ENCODE data around the gene NOX5. TPM values are rescaled to one million over a fixed set of nuclear protein-coding genes. Genes with fewer than 3 reads are reported as not detected.

The NOX5 gene
- total RNA-seq, 2 experiments from 2014 or later, result not detected

GRCh38 chr15:69017978-69018377 is 3.5 kb downstream of the NOX5 start:
- no peaks in the 10 kb centered on the region for H3K36me3 ChIP-seq (ENCODE audit: insufficient read depth, low read length)
- no peaks in the 10 kb centered on the region for H3K4me1 Mint-ChIP-seq (ENCODE audit: low read depth)
- DNase-seq (no peak), ATAC-seq (ENCODE audit: poor library complexity) (no peak)
- H3K4me1 ChIP-seq (ENCODE audit: insufficient read depth, low read length), result no peaks in the 10 kb centered on the region
- intact Hi-C loops (cut with DNase I, micrococcal nuclease), result no loop called here
- no peaks in the 10 kb centered on the region for H3K9me3 Mint-ChIP-seq
- ChIA-PET CTCF (no interaction called here), POLR2A (no interaction called here)
- H3K9me3 ChIP-seq (ENCODE audit: control insufficient read depth in 1 of 2, insufficient read depth in 1 of 2, low read length in 2 of 2), result no peaks in the 10 kb centered on the region
- no peaks in the 10 kb centered on the region for H3K36me3 Mint-ChIP-seq (ENCODE audit: low read depth)
- no peak overlapping the region for H3K4me3 Mint-ChIP-seq
- no peak overlapping the region for H3K27ac ChIP-seq (ENCODE audit: low read depth in 1 of 2, low read length in 2 of 2)
- H3K27me3 Mint-ChIP-seq, result peaks cover 7% of the 10 kb centered on the region
- H3K27ac Mint-ChIP-seq, result no peak overlapping the region
- peaks cover 0 to 3% of the 10 kb centered on the region in 2 experiments for H3K27me3 ChIP-seq (ENCODE audit: control insufficient read depth in 1 of 2, insufficient read depth in 2 of 2, low read length in 2 of 2)
- H3K4me3 ChIP-seq (ENCODE audit: low read length), result no peak overlapping the region
- TF ChIP-seq CTCF (IDR thresholded peaks at IDR 0.05), result no peak

GRCh38 chr15:69018951-69019350 is 4.5 kb downstream of the NOX5 start:
- Histone ChIP-seq H3K27me3 (ENCODE audit: control insufficient read depth in 1 of 2, insufficient read depth in 2 of 2, low read length in 2 of 2) (peaks cover 0 to 3% of the 10 kb centered on the region in 2 experiments), H3K9me3 (ENCODE audit: control insufficient read depth in 1 of 2, insufficient read depth in 1 of 2, low read length in 2 of 2) (no peaks in the 10 kb centered on the region), H3K4me3 (ENCODE audit: low read length) (no peak overlapping the region), H3K27ac (ENCODE audit: low read depth in 1 of 2, low read length in 2 of 2) (no peak overlapping the region), H3K4me1 (ENCODE audit: insufficient read depth, low read length) (no peaks in the 10 kb centered on the region), H3K36me3 (ENCODE audit: insufficient read depth, low read length) (no peaks in the 10 kb centered on the region)
- H3K27me3 Mint-ChIP-seq, result peaks cover 7% of the 10 kb centered on the region
- no peak overlapping the region for H3K27ac Mint-ChIP-seq
- ATAC-seq (ENCODE audit: poor library complexity) (no peak), DNase-seq (no peak)
- TF ChIP-seq CTCF (IDR thresholded peaks at IDR 0.05), result no peak
- H3K9me3 Mint-ChIP-seq, result no peaks in the 10 kb centered on the region
- H3K4me3 Mint-ChIP-seq, result no peak overlapping the region
- no peaks in the 10 kb centered on the region for H3K4me1 Mint-ChIP-seq (ENCODE audit: low read depth)
- intact Hi-C loops (cut with DNase I, micrococcal nuclease), result no loop called here
- CTCF ChIA-PET, result no interaction called here
- no peaks in the 10 kb centered on the region for H3K36me3 Mint-ChIP-seq (ENCODE audit: low read depth)
- POLR2A ChIA-PET, result no interaction called here

- POLR2A ChIA-PET, result no interaction called here
- no peaks in the 10 kb centered on the region for H3K4me1 Mint-ChIP-seq (ENCODE audit: low read depth)
- CTCF ChIA-PET, result no interaction called here
These were observed 7.4 kb downstream of the NOX5 start for GRCh38 chr15:69021895-69022294.

More at GRCh38 chr15:69021895-69022294, 7.4 kb downstream of the NOX5 start:
- no peak for DNase-seq
- ATAC-seq (ENCODE audit: poor library complexity), result no peak
- Histone ChIP-seq H3K36me3 (ENCODE audit: insufficient read depth, low read length) (no peaks in the 10 kb centered on the region), H3K27ac (ENCODE audit: low read depth in 1 of 2, low read length in 2 of 2) (no peak overlapping the region), H3K27me3 (ENCODE audit: control insufficient read depth in 1 of 2, insufficient read depth in 2 of 2, low read length in 2 of 2) (peaks cover 0 to 4% of the 10 kb centered on the region in 2 experiments), H3K4me3 (ENCODE audit: low read length) (no peak overlapping the region), H3K4me1 (ENCODE audit: insufficient read depth, low read length) (no peaks in the 10 kb centered on the region), H3K9me3 (ENCODE audit: control insufficient read depth in 1 of 2, insufficient read depth in 1 of 2, low read length in 2 of 2) (no peaks in the 10 kb centered on the region)
- Mint-ChIP-seq H3K9me3 (no peaks in the 10 kb centered on the region), H3K27me3 (peaks cover 12% of the 10 kb centered on the region), H3K4me3 (no peak overlapping the region), H3K36me3 (ENCODE audit: low read depth) (no peaks in the 10 kb centered on the region), H3K27ac (no peak overlapping the region)
- intact Hi-C loops (cut with DNase I, micrococcal nuclease), result no loop called here
- TF ChIP-seq CTCF (IDR thresholded peaks at IDR 0.05), result no peak

Data from CD4-positive, alpha-beta T cell (primary cell).